Peyer's patch (tissue), 4 donors: ENCODE results near the gene VARS1.

ENCODE experiments used
- CTCF ChIP-seq, 6 experiments: fragments of 450-650 bp in 4 of 6; fragments of 200-600 bp in 2 of 6; sonication (generic) in 1 of 6; IDR thresholded peaks; one replicate each; pipeline ENCODE4 v1.5.1; 2017 to 2019; ENCODE audit warnings: antibody characterized with exemption in 6 of 6, mild to moderate bottlenecking in 3 of 6, moderate library complexity in 1 of 6
- POLR2A ChIP-seq, 2 donors: fragments of 450-650 bp; IDR thresholded peaks; one replicate each; pipeline ENCODE4 v1.5.1; 2017; ENCODE audit warnings: antibody characterized with exemption in 2 of 2, mild to moderate bottlenecking in 2 of 2, moderate library complexity in 2 of 2

- TF ChIP-seq POLR2A (IDR thresholded peaks at IDR 0.05) (no peak), CTCF (IDR thresholded peaks at IDR 0.05) (no peak)
Measured at GRCh38 chr6:31805939-31806469, 10.5 kb upstream of the VARS1 start.
